Smooth muscle cell (in vitro differentiated cells): ENCODE data around the gene RNASE9. TPM values are rescaled to one million over a fixed set of nuclear protein-coding genes. Genes with fewer than 3 reads are reported as not detected.

Experiments
- DNase-seq: peaks from one replicate; lab custom pipeline; 2025; ENCODE audit not compliant: unreplicated experiment; lab: John Stamatoyannopoulos, UW
- H2AFZ ChIP-seq: fragments of 200-600 bp; sonication (generic); 2 replicates; pipeline ENCODE4 v1.6.0; 2016; ENCODE audit warnings: antibody characterized with exemption, low read depth, mild to moderate bottlenecking
- H3F3A ChIP-seq: fragments of 200-600 bp; sonication (generic); 2 replicates; pipeline ENCODE4 v1.6.0; 2017; ENCODE audit warnings: antibody characterized with exemption, low read depth
- H3K27ac ChIP-seq: fragments of 200-600 bp; sonication (generic); 2 replicates; pipeline ENCODE4 v1.5.1; 2016; ENCODE audit warnings: low read depth, mild to moderate bottlenecking
- H3K27me3 ChIP-seq: fragments of 200-600 bp; sonication (generic); 2 replicates; pipeline ENCODE4 v1.6.1; 2016; ENCODE audit warnings: low read depth, mild to moderate bottlenecking
- H3K36me3 ChIP-seq: fragments of 200-600 bp; sonication (generic); 2 replicates; pipeline ENCODE4 v1.5.1; 2016; ENCODE audit warnings: low read depth
- H3K4me1 ChIP-seq: fragments of 200-600 bp; sonication (generic); 2 replicates; pipeline ENCODE4 v1.5.1; 2016; ENCODE audit warnings: low read depth
- H3K4me2 ChIP-seq: fragments of 200-600 bp; sonication (generic); 2 replicates; pipeline ENCODE4 v1.6.0; 2016; ENCODE audit warnings: mild to moderate bottlenecking
- H3K4me3 ChIP-seq: fragments of 200-600 bp; sonication (generic); 2 replicates; pipeline ENCODE4 v1.5.1; 2016; ENCODE audit warnings: mild to moderate bottlenecking
- H3K79me2 ChIP-seq: fragments of 200-600 bp; sonication (generic); 2 replicates; pipeline ENCODE4 v1.6.0; 2016; ENCODE audit warnings: low read depth, mild to moderate bottlenecking
- H3K9ac ChIP-seq: fragments of 200-600 bp; sonication (generic); 2 replicates; pipeline ENCODE4 v1.6.0; 2016; ENCODE audit warnings: low read depth
- H3K9me3 ChIP-seq: fragments of 200-600 bp; sonication (generic); replicated peaks from 2 replicates; pipeline ENCODE4 v1.5.1; 2016; ENCODE audit warnings: low read depth
- H4K20me1 ChIP-seq: fragments of 200-600 bp; sonication (generic); 2 replicates; pipeline ENCODE4 v1.6.0; 2016; ENCODE audit warnings: low read depth
- WGBS: methylation state at CpG from one replicate; pipeline ENCODE4 v1.1.7; 2016; ENCODE audit warnings: low lambda C conversion rate; 5-methylcytosine and 5-hydroxymethylcytosine counted together
- polyA plus RNA-seq: library from polyadenylated mRNA; unstranded; fragments of >200 nt; fragmentation: Nextera tagmentation; extraction: Ambion mirVana; gene quantifications from 2 replicates; pipeline ENCODE4 v1.2.1, GENCODE V29; 2016
- total RNA-seq: library from RNA; depleted of rRNA; stranded (reverse); fragments of >200 nt; gene quantifications from 2 replicates; pipeline ENCODE4 v1.2.3, GENCODE V29; 2014
- TF ChIP-seq, protein P1 (sequence below): fragments of 200-600 bp; sonication (generic); IDR thresholded peaks from 2 replicates; pipeline ENCODE4 v1.5.1; 2017; ENCODE audit warnings: borderline replicate concordance, mild to moderate bottlenecking, antibody characterized with exemption; ENCODE audit not compliant: insufficient read depth, poor library complexity, severe bottlenecking

RNASE9 gene
- total and polyA plus RNA-seq, 2 experiments from 2014 or later: not detected

DNA sequence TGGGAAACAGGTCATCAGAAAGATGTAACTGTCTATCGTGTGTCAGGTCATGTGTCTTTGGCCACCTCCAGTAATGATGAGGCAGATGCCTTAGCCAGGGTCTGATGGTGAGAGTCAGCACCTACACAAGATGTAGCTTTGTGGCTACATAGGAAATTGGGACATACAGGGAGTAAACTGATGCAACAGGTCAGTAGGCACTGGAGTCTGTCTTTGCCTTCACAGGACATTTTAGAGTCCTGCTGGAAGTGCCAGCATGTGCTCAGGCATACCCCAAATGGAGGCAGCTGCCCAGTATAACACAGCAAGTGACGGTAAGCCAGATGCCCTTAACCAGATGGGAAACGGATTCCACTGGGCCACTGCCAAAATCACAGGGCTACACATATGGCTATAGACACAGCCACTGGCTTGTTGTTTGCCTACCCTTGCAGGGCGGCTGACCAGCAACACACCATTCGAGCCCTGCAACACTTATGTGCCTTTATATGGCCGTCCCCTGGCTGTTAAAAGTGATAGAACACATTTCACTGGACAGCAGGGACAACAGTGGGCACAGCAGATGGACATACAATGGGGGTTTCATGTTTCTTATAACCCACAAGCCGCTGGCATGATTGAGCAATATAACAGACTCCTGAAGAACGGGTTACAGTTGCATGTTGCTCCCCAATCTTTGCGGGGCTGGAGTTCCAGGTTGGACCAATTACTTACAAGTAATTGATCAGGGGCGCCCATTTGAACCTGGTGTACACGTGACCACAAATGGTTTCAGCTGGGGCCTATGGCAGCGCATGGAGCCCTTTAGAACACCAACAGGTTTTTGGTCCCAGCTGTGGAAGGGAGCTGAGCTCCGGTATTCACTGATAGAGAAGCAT, 43.2 kb upstream of the RNASE9 start:
- H3K27ac ChIP-seq: no peak overlapping the region
- 92% methylated on average over 13 of the region's 13 CpGs for WGBS
- no peak for DNase-seq
- no peaks in the 10 kb centered on the region for H3K27me3 ChIP-seq
- no peaks in the 10 kb centered on the region for H3K36me3 ChIP-seq
- H3K4me1 ChIP-seq: no peaks in the 10 kb centered on the region
- no peaks in the 10 kb centered on the region for H4K20me1 ChIP-seq
- H3K4me2 ChIP-seq: no peak overlapping the region
- H3K4me3 ChIP-seq: no peak overlapping the region
- TF ChIP-seq, protein P1, sequence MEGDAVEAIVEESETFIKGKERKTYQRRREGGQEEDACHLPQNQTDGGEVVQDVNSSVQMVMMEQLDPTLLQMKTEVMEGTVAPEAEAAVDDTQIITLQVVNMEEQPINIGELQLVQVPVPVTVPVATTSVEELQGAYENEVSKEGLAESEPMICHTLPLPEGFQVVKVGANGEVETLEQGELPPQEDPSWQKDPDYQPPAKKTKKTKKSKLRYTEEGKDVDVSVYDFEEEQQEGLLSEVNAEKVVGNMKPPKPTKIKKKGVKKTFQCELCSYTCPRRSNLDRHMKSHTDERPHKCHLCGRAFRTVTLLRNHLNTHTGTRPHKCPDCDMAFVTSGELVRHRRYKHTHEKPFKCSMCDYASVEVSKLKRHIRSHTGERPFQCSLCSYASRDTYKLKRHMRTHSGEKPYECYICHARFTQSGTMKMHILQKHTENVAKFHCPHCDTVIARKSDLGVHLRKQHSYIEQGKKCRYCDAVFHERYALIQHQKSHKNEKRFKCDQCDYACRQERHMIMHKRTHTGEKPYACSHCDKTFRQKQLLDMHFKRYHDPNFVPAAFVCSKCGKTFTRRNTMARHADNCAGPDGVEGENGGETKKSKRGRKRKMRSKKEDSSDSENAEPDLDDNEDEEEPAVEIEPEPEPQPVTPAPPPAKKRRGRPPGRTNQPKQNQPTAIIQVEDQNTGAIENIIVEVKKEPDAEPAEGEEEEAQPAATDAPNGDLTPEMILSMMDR: no peak
- H3K79me2 ChIP-seq: no peaks in the 10 kb centered on the region
- no peaks in the 10 kb centered on the region for H3F3A ChIP-seq
- no peaks in the 10 kb centered on the region for H3K9me3 ChIP-seq
- H3K9ac ChIP-seq: no peak overlapping the region
- no peak overlapping the region for H2AFZ ChIP-seq

DNA sequence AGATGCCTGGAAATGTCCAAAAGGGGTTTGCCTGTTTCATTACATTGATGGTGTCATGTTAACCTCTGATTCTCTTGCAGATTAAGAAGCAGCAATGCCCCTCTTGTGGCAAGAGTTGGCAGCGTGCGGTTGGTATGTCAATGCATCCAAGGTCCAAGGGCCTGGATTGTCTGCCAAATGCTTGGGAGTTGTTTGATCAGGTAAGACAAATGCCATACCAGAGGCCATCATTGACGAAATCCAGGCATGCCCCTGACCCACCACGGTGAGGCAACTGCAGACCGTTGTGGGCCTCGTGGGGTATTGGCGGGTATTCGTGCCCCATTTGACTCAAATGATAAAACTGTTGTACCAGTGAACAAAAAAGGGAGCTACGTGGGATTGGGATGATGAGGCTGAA, 41.7 kb upstream of the RNASE9 start:
- Histone ChIP-seq H3K4me3 (no peak overlapping the region), H3K9me3 (no peaks in the 10 kb centered on the region), H3K9ac (no peak overlapping the region), H3F3A (no peaks in the 10 kb centered on the region), H3K27me3 (no peaks in the 10 kb centered on the region), H3K27ac (no peak overlapping the region), H2AFZ (no peak overlapping the region), H3K4me2 (no peak overlapping the region), H3K36me3 (no peaks in the 10 kb centered on the region), H3K79me2 (no peaks in the 10 kb centered on the region), H3K4me1 (no peaks in the 10 kb centered on the region), H4K20me1 (no peaks in the 10 kb centered on the region)
- no peak for DNase-seq
- 91% methylated on average over 9 of the region's 9 CpGs for WGBS
- TF ChIP-seq, protein P1: no peak

GRCh38 chr14:20601522-20601921, 40.7 kb upstream of the RNASE9 start:
- H3K79me2 ChIP-seq: no peaks in the 10 kb centered on the region
- 89% methylated on average over 12 of the region's 12 CpGs for WGBS
- H3K9me3 ChIP-seq: no peaks in the 10 kb centered on the region

More at GRCh38 chr14:20601522-20601921, 40.7 kb upstream of the RNASE9 start:
- H3K27ac ChIP-seq: no peak overlapping the region
- no peaks in the 10 kb centered on the region for H4K20me1 ChIP-seq
- H3K27me3 ChIP-seq: no peaks in the 10 kb centered on the region
- H3K4me3 ChIP-seq: no peak overlapping the region
- H3K4me1 ChIP-seq: no peaks in the 10 kb centered on the region
- H3K4me2 ChIP-seq: no peak overlapping the region
- TF ChIP-seq, protein P1: no peak
- no peak overlapping the region for H3K9ac ChIP-seq
- no peaks in the 10 kb centered on the region for H3K36me3 ChIP-seq
- H3F3A ChIP-seq: no peaks in the 10 kb centered on the region
- DNase-seq: no peak
- H2AFZ ChIP-seq: no peak overlapping the region
